Karpas-422 (cell line): ENCODE results near the gene HECW1. TPM values are rescaled to one million over a fixed set of nuclear protein-coding genes. Genes with fewer than 3 reads are reported as not detected.
"Not testable (repeated sequence)": the region's sequence is repeated elsewhere in the genome, so short reads cannot be mapped to it uniquely, and the experiment has no call there.

Source experiments
- DNase-seq: peaks from one replicate; pipeline ENCODE4 v3.0.0-alpha.2; 2015
- H2AFZ ChIP-seq: fragments of 200-600 bp; sonication (generic); 2 replicates; pipeline ENCODE4 v1.6.1; 2014; ENCODE audit warnings: antibody characterized with exemption, low read length, mixed read lengths
- H3K27ac ChIP-seq: fragments of 200-600 bp; sonication (generic); 2 replicates; pipeline ENCODE4 v1.5.1; 2014; ENCODE audit warnings: mild to moderate bottlenecking, low read length, moderate library complexity
- H3K27me3 ChIP-seq: fragments of 200-600 bp; sonication (generic); 2 replicates; pipeline ENCODE4 v1.6.1; 2014; ENCODE audit warnings: low read length, mixed read lengths
- H3K36me3 ChIP-seq: fragments of 200-600 bp; sonication (generic); 2 replicates; pipeline ENCODE4 v1.6.1; 2014; ENCODE audit warnings: low read length, mixed read lengths; ENCODE audit not compliant: insufficient read depth
- H3K4me1 ChIP-seq: fragments of 200-600 bp; sonication (generic); 2 replicates; pipeline ENCODE4 v1.6.1; 2014; ENCODE audit warnings: mild to moderate bottlenecking, low read length, mixed read lengths
- H3K4me2 ChIP-seq: fragments of 200-600 bp; sonication (generic); 2 replicates; pipeline ENCODE4 v1.6.1; 2014; ENCODE audit warnings: low read length, low read depth, mild to moderate bottlenecking; ENCODE audit not compliant: poor library complexity, severe bottlenecking
- H3K4me3 ChIP-seq: fragments of 200-600 bp; sonication (generic); 2 replicates; pipeline ENCODE4 v1.5.1; 2014; ENCODE audit warnings: mild to moderate bottlenecking, antibody characterized with exemption, low read length, mixed read lengths
- H3K79me2 ChIP-seq: fragments of 200-600 bp; sonication (generic); 2 replicates; pipeline ENCODE4 v1.6.1; 2014; ENCODE audit warnings: mild to moderate bottlenecking, low read length, mixed read lengths
- H3K9ac ChIP-seq: fragments of 200-600 bp; sonication (generic); 2 replicates; pipeline ENCODE4 v1.6.0; 2014; ENCODE audit warnings: low read length
- H3K9me2 ChIP-seq: fragments of 200-600 bp; sonication (generic), shearing (Covaris generic); replicated peaks from 2 replicates; pipeline ENCODE4 v1.6.0; 2014; ENCODE audit warnings: mild to moderate bottlenecking, low read length, moderate library complexity; ENCODE audit not compliant: insufficient read depth
- H3K9me3 ChIP-seq: fragments of 300-700, 200-600 bp; sonication (generic); 2 replicates; pipeline ENCODE4 v1.6.1; 2014; ENCODE audit warnings: low read length, mixed read lengths
- H4K20me1 ChIP-seq: fragments of 200-600 bp; sonication (generic); 2 replicates; pipeline ENCODE4 v1.6.1; 2014; ENCODE audit warnings: mild to moderate bottlenecking, antibody characterized with exemption, low read length, low read depth; ENCODE audit not compliant: insufficient read depth
- total RNA-seq: library from RNA; depleted of rRNA; stranded (reverse); fragments of >200 nt; shearing (Covaris generic); gene quantifications from 2 replicates; pipeline ENCODE4 v1.2.3, GENCODE V29; 2014; ENCODE audit warnings: low replicate concordance

The HECW1 gene
- total RNA-seq, 1 experiment from 2014 or later = not detected

DNA sequence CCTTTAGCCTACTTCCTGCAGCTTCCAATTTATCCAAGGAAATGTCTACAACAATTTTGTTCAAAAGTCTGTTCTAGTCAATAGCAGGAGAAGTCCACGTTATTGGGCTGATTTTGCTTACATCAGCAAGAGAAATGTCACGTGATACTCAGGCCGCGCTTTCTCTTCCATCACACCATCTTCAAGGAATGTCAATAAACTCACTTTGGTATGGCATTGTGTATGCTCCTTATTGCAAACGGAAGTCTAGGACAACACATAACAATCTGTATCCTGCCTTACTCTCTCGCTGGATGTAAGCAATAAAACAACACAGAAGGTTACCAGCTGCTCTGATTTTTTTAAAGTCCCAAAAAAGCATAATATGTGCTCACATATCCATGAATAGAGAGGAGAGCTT, 453.3 kb downstream of the HECW1 start:
- no peak overlapping the region for H3K4me2 ChIP-seq
- no peaks in the 10 kb centered on the region for H3K36me3 ChIP-seq
- H3K4me3 ChIP-seq = no peak overlapping the region
- no peak for DNase-seq
- H3K4me1 ChIP-seq = no peaks in the 10 kb centered on the region
- H2AFZ ChIP-seq = no peak overlapping the region
- H3K9ac ChIP-seq = no peak overlapping the region
- no peaks in the 10 kb centered on the region for H3K9me2 ChIP-seq
- no peaks in the 10 kb centered on the region for H4K20me1 ChIP-seq
- H3K27ac ChIP-seq = no peak overlapping the region
- H3K9me3 ChIP-seq = no peaks in the 10 kb centered on the region
- H3K79me2 ChIP-seq = no peaks in the 10 kb centered on the region
- H3K27me3 ChIP-seq = no peaks in the 10 kb centered on the region

DNA sequence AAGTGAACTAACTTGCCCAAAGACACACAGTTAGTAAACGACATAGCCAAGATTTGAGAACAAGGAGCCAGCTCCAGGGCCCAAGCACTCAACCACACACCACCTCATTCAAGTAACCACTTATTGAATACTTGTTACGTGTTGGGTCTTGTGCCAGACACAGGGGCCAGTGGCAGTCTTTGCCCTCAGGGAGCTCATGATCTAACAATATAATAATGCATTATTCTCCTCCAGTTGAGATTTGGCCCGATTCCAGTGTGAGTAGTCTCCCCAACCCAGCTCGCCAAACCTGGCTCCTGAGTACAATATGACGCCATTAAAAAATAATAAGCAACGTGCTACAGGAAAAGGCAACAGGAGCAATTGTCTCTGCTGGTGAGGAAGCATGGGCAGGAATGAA, 456.1 kb downstream of the HECW1 start:
- Histone ChIP-seq H3K36me3 (no peaks in the 10 kb centered on the region), H3K27me3 (no peaks in the 10 kb centered on the region), H3K79me2 (no peaks in the 10 kb centered on the region), H3K4me3 (no peak overlapping the region), H4K20me1 (no peaks in the 10 kb centered on the region), H2AFZ (no peak overlapping the region), H3K9me2 (no peaks in the 10 kb centered on the region), H3K27ac (no peak overlapping the region), H3K9me3 (no peaks in the 10 kb centered on the region), H3K9ac (no peak overlapping the region), H3K4me2 (no peak overlapping the region), H3K4me1 (no peaks in the 10 kb centered on the region)
- DNase-seq = no peak

DNA sequence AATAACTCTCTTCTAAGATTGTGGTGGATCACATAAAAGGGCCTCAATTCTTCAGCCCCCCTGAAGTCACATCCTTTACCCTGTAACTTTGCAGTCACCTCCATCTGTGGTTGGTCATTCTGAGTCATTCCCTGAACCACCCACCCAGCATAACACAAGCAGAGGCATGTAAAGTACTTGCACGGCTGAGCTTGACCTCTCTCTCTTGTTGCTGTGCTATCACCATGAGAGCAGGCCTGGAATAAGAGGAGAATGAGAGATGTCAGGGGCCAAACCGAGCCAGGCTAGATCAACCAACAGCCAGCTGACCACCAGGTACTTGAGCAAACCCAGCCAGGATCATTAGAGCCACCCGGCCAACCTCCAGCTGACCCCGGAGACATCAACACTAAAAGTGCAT, 457.0 kb downstream of the HECW1 start:
- H3K27me3 ChIP-seq = no peaks in the 10 kb centered on the region
- no peaks in the 10 kb centered on the region for H3K36me3 ChIP-seq
- H3K27ac ChIP-seq = no peak overlapping the region
- no peaks in the 10 kb centered on the region for H3K9me2 ChIP-seq
- H4K20me1 ChIP-seq = no peaks in the 10 kb centered on the region
- H3K9ac ChIP-seq = no peak overlapping the region
- H3K4me3 ChIP-seq = no peak overlapping the region
- H2AFZ ChIP-seq = no peak overlapping the region
- H3K4me2 ChIP-seq = no peak overlapping the region
- no peaks in the 10 kb centered on the region for H3K9me3 ChIP-seq
- no peaks in the 10 kb centered on the region for H3K79me2 ChIP-seq
- no peaks in the 10 kb centered on the region for H3K4me1 ChIP-seq
- DNase-seq = no peak

DNA sequence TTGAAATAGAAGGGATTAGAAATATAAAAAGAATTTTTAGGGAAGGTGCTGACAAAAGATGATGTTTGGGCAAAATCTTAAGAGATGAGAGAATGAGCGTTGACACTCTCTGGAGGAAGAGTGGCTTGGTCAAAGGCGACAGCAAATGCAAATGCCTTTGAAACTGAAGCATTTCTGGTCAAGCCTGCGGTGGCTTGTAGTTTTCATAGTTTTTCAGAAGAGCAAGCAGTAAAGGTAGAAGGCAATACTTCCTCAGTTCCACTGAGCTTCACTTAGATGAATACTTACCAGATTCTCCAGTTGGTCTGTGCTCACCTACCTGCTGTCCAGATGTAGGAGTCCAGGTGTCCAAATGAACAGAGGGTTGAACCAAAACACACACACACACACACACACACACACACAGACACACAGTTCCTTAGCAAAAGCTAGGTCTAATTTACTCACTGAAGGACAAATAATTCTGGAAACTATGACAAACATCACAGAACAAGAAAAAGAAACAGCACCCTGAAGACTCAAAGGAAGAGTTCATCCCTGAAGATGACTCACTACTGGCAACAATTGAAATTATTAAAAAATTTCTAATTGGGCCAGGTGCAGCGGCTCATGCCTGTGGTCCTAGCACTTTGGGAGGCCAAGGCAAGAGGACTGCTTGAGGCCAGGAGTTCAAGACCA, 458.4 kb downstream of the HECW1 start:
- no peak overlapping the region for H3K27ac ChIP-seq
- H3K4me3 ChIP-seq = no peak overlapping the region
- H3K9me2 ChIP-seq = no peaks in the 10 kb centered on the region
- no peak overlapping the region for H2AFZ ChIP-seq
- H3K9me3 ChIP-seq = no peaks in the 10 kb centered on the region
- DNase-seq = no peak
- H3K36me3 ChIP-seq = no peaks in the 10 kb centered on the region
- H4K20me1 ChIP-seq = no peaks in the 10 kb centered on the region
- H3K4me1 ChIP-seq = no peaks in the 10 kb centered on the region
- H3K79me2 ChIP-seq = no peaks in the 10 kb centered on the region
- no peaks in the 10 kb centered on the region for H3K27me3 ChIP-seq
- H3K4me2 ChIP-seq = no peak overlapping the region
- H3K9ac ChIP-seq = no peak overlapping the region

DNA sequence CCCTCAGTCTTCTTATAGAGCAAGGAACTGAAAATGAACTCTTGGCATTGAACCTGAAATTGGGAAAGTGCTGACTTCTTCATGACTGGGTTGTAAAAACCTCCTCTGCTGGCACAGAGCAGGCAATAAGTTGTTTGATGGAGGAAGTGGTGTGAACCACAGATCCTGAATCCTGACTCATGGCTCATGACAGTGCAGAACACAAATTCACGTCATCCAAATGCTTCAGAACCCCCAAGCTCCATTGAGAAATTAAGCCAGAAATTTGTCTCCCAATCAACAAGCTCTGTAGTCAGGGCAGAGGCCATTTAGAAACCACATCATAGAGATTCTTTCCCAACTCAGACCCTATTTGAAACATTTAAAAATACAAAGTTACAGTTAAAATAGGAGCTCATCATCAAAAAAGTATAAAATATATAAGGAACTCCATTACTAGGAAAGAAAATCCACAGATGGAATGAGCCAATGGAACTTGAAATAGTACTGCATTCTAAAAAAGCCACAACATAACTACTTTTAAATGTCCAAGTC, 460.1 kb downstream of the HECW1 start:
- Histone ChIP-seq H3K4me2 (no peak overlapping the region), H3K27ac (no peak overlapping the region), H3K4me1 (no peaks in the 10 kb centered on the region), H3K9me3 (no peaks in the 10 kb centered on the region), H3K36me3 (no peaks in the 10 kb centered on the region), H3K9ac (no peak overlapping the region), H2AFZ (no peak overlapping the region), H3K79me2 (no peaks in the 10 kb centered on the region), H4K20me1 (no peaks in the 10 kb centered on the region), H3K9me2 (no peaks in the 10 kb centered on the region), H3K4me3 (no peak overlapping the region), H3K27me3 (no peaks in the 10 kb centered on the region)
- no peak for DNase-seq

DNA sequence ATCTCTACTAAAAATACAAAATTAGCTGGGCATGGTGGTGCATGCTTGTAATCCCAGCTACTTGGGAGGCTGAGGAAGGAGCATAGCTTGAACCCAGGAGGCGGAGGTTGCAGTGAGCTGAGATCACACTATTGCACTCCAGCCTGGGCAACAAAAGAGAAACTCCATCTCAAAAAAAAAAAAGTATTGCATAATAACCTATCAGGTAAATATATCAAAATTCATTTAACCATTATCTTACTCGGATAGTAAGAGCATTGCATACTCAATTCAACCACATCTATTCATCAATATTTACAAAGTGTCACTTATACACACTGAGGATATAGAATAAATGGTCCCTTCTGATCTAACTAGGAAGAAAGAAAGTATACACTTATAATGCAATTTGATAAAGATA, 461.4 kb downstream of the HECW1 start:
- not testable (repeated sequence) for H2AFZ ChIP-seq, H3K9ac ChIP-seq, H3K9me2 ChIP-seq, H3K36me3 ChIP-seq, H4K20me1 ChIP-seq, H3K4me3 ChIP-seq, H3K4me2 ChIP-seq, H3K27me3 ChIP-seq, H3K79me2 ChIP-seq, H3K27ac ChIP-seq, H3K4me1 ChIP-seq, H3K9me3 ChIP-seq, DNase-seq

DNA sequence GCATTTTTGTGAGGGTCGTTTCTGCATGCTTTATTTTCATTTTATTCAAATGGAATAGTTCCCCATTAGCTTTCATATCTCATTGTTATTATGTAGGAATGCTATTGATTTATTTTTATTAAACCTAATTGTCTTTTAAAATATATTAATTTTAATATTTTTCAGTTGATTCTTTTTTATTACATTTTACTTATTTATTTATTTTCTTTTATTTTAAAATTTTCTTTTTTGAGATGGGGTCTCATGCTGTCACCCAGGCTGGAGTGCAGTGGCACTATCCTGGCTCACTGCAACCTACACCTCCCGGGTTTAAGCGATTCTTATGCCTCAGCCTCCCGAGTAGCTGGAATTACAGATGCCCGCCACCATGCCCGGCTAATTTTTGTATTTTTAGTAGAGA, 463.1 kb downstream of the HECW1 start:
- H3K27me3 ChIP-seq = no peaks in the 10 kb centered on the region
- H3K4me2 ChIP-seq = no peak overlapping the region
- DNase-seq = no peak
- no peaks in the 10 kb centered on the region for H3K79me2 ChIP-seq
- H3K4me3 ChIP-seq = no peak overlapping the region
- H3K9me3 ChIP-seq = no peaks in the 10 kb centered on the region
- no peaks in the 10 kb centered on the region for H3K36me3 ChIP-seq
- H3K9ac ChIP-seq = no peak overlapping the region
- H4K20me1 ChIP-seq = no peaks in the 10 kb centered on the region
- no peak overlapping the region for H3K27ac ChIP-seq
- H3K9me2 ChIP-seq = no peaks in the 10 kb centered on the region
- H2AFZ ChIP-seq = no peak overlapping the region
- H3K4me1 ChIP-seq = no peaks in the 10 kb centered on the region

DNA sequence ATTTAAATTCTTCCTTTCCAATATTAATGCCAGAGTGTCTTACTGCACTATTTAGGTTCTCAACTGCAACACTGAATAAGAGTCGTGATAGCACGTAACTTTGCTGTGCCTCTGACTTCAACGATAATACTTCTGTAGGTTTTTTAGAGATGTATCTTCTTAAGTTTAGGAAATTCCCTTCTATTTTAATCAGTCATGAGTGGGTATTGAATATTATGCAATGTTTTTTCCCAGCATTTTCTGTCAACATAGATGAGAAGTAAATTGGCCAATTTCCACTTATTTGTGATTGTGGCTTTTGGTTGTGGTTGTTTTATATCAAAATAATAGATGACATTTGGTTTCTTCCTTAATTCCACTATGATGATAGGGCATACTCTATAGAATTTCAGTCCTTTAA, 463.8 kb downstream of the HECW1 start:
- Histone ChIP-seq H3K4me1 (no peaks in the 10 kb centered on the region), H3K27me3 (no peaks in the 10 kb centered on the region), H4K20me1 (no peaks in the 10 kb centered on the region), H3K79me2 (no peaks in the 10 kb centered on the region), H3K9me3 (no peaks in the 10 kb centered on the region), H3K9ac (no peak overlapping the region), H3K9me2 (no peaks in the 10 kb centered on the region), H3K4me3 (no peak overlapping the region), H2AFZ (no peak overlapping the region), H3K36me3 (no peaks in the 10 kb centered on the region), H3K4me2 (no peak overlapping the region), H3K27ac (no peak overlapping the region)
- no peak for DNase-seq
